Mucosa of descending colon (tissue), 3 donors: ENCODE data around the gene AP1AR. TPM values are rescaled to one million over a fixed set of nuclear protein-coding genes. Genes with fewer than 3 reads are reported as not detected.

Experiments used
- ATAC-seq: fragments of 200-7000 bp; cut with Tn5 transposase; one replicate; pipeline ENCODE4 v1.9.1; 2020; ENCODE audit warnings: mild to moderate bottlenecking, moderate library complexity
- DNase-seq, 3 donors: peaks; one replicate each; pipeline ENCODE4 v3.0.0-alpha.2; 2020
- H3K36me3 ChIP-seq: fragments of 200-600 bp; one replicate; pipeline ENCODE4 v1.8.0; 2021; ENCODE audit warnings: low read depth, mild to moderate bottlenecking
- H3K4me1 ChIP-seq: fragments of 200-600 bp; one replicate; pipeline ENCODE4 v1.8.0; 2021; ENCODE audit warnings: low read depth, mild to moderate bottlenecking
- H3K4me3 ChIP-seq: fragments of 200-600 bp; one replicate; pipeline ENCODE4 v1.8.0; 2021; ENCODE audit warnings: mild to moderate bottlenecking
- H3K9me3 ChIP-seq: fragments of 200-600 bp; one replicate; pipeline ENCODE4 v1.8.0; 2021; ENCODE audit warnings: mild to moderate bottlenecking
- intact Hi-C, 2 donors: fragments of 100-400 bp; cut with DNase I in 1 of 2; cut with micrococcal nuclease in 1 of 2; formaldehyde crosslinking; loops; one replicate each; pipeline versions ENCODE4 v1.11.0 to v1.11.1; 2022; cut with DNase I, micrococcal nuclease
- total RNA-seq, 3 donors: library from RNA; stranded (reverse); fragmentation: NEBNext Ultra II Directional in 2 of 3; extraction: Animal tissue kit (Norgen Biotek cat#: 25700) in 2 of 3; gene quantifications; one replicate each; pipeline versions ENCODE4 v1.2.1 to v1.2.4, GENCODE V29; 2021 to 2023
- TF ChIP-seq, protein P1 (sequence below): fragments of 200-600 bp; IDR thresholded peaks from one replicate; pipeline ENCODE4 v1.8.0; 2022; ENCODE audit warnings: antibody characterized with exemption, mild to moderate bottlenecking
- donor health status: DM: no; HTN: no; CAD: no; lungs with moderate emphysema.
- donor health status: DM: no; HTN: no; CAD: no.
- donor health status: DM: no; HTN: yes; CAD: no.

AP1AR gene
- total RNA-seq, 3 donors from 2014 or later, result 32.3 to 51.5 (median 35.9) TPM

- Histone ChIP-seq H3K9me3 (no peaks in the 10 kb centered on the region), H3K4me1 (no peaks in the 10 kb centered on the region), H3K4me3 (no peak overlapping the region), H3K36me3 (no peaks in the 10 kb centered on the region)
- TF ChIP-seq, protein P1, sequence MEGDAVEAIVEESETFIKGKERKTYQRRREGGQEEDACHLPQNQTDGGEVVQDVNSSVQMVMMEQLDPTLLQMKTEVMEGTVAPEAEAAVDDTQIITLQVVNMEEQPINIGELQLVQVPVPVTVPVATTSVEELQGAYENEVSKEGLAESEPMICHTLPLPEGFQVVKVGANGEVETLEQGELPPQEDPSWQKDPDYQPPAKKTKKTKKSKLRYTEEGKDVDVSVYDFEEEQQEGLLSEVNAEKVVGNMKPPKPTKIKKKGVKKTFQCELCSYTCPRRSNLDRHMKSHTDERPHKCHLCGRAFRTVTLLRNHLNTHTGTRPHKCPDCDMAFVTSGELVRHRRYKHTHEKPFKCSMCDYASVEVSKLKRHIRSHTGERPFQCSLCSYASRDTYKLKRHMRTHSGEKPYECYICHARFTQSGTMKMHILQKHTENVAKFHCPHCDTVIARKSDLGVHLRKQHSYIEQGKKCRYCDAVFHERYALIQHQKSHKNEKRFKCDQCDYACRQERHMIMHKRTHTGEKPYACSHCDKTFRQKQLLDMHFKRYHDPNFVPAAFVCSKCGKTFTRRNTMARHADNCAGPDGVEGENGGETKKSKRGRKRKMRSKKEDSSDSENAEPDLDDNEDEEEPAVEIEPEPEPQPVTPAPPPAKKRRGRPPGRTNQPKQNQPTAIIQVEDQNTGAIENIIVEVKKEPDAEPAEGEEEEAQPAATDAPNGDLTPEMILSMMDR, result no peak
- ATAC-seq (no peak), DNase-seq (no peak)
- intact Hi-C loops, result no loop called here
Measured at GRCh38 chr4:112185740-112186670, 45.6 kb upstream of the AP1AR start.

DNA sequence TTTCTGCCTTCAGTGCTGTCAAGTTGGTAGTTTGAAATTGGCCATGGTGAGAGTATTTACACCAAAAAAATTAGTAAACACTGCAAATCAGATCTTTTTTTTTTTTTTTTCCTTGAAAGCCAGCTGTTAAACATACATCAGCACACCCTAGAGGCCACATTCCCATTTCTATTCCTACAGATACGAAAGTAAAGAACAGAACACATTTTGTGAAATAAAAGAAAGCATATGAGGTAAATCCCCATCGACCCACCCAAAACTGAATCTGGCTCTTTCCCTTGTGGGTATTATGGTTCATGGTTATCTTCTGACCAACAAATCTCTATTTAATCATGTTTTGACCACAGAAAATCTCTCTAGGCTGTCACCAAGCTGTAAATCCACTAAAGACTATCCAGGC lies 41.8 kb upstream of the AP1AR start:
- Histone ChIP-seq H3K4me1 (no peaks in the 10 kb centered on the region), H3K9me3 (no peaks in the 10 kb centered on the region), H3K4me3 (no peak overlapping the region), H3K36me3 (no peaks in the 10 kb centered on the region)
- TF ChIP-seq, protein P1, result no peak
- DNase-seq, result no peak
- intact Hi-C loops, result no loop called here
- ATAC-seq, result no peak

DNA sequence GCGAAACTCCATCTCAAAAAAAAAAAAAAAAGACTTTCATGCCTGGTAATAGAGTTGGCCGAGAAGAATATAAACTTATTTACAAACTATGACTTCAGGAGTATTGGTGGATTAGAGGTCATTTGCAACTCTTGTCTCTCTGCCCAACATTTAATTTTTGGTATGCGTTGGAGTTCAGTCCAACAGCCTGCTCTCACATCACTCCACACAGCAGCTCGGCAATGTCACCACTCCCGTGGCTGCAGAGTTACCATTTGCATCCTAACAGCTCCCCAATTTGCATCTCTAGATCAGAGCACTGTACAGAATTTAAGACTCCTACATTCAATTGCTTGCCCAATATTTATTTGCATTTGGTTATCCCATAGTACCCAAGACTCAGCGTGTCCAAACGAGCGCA lies 40.9 kb upstream of the AP1AR start:
- ATAC-seq (no peak), DNase-seq (no peak)

DNA sequence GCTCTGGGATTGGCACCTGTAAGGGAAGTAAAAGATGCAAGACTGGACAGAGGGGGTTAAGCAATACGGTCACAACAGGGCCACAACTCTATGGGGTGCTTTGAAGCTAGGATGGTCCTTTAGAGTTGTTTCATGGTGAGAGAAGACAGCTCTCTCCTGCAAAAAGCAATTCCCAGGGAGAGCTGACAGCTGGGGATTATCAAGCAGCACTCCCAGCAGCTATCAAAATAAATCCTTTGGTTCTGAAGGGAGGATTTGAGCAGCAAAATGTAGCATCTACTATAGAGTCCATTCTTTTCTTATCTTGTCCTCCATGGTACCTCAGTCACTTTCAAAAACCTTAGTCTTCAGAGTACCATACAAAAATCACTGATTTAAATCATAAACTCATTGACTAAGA lies 35.1 kb upstream of the AP1AR start:
- intact Hi-C loops, result no loop called here
- no peak for ATAC-seq
- TF ChIP-seq, protein P1, result no peak
- no peaks in the 10 kb centered on the region for H3K9me3 ChIP-seq
- DNase-seq, result no peak
- no peaks in the 10 kb centered on the region for H3K36me3 ChIP-seq
- H3K4me1 ChIP-seq, result no peaks in the 10 kb centered on the region
- no peak overlapping the region for H3K4me3 ChIP-seq

More for the DNA sequence above, 40.9 kb upstream of the AP1AR start:
- Histone ChIP-seq H3K36me3 (no peaks in the 10 kb centered on the region), H3K9me3 (no peaks in the 10 kb centered on the region), H3K4me1 (no peaks in the 10 kb centered on the region), H3K4me3 (no peak overlapping the region)
- TF ChIP-seq, protein P1, result no peak
- intact Hi-C loops, result no loop called here

DNA sequence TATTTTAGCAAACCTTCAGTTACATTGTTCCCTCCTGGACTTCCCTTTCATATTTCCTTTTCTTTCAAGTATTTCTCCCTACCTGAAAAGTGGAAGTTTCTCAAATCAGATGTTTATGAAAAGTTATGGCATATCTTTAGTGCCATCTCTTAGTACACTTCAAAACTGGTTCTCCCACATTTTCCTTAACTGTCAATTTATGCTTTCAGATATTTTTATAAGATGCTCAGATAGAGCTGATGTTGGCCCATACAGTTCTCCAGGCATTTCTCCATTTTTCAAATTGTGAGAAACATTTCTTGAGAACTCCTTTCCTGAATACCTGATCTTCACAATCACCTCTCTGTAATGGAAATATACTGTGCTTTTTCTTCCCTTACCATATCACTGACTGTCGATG lies 32.5 kb upstream of the AP1AR start:
- DNase-seq (no peak), ATAC-seq (no peak)
- no peaks in the 10 kb centered on the region for H3K4me1 ChIP-seq
- no peak overlapping the region for H3K4me3 ChIP-seq
- no peaks in the 10 kb centered on the region for H3K36me3 ChIP-seq
- TF ChIP-seq, protein P1, result no peak
- no peaks in the 10 kb centered on the region for H3K9me3 ChIP-seq
- intact Hi-C loops, result no loop called here
